ENCODE measurements around the gene CAMP.

DNA sequence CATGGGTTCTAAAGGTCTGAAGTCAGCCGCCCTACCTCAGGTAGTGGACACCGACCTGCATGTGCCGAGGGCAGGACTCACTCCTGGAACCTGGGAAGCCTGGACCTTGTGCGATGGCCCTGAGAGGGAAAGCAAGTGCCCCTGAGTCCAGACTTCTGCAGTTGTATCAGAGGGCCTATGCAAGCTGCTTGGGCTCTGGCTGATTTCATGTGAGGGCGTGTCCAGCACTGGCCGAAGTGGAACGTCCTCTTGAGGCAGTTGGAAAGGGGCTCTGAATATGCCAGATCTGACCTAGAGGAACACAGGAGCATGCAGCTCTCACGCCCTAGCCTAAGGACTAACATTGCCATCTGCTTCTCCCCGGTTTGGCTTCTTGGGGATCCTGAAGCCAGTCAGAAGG lies 2.5 kb upstream of the CAMP start:
- TF ChIP-seq GATA2 (CRISPR knock-in tag; IDR thresholded peaks at IDR 0.05): no peak
- TF ChIP-seq, protein P1, sequence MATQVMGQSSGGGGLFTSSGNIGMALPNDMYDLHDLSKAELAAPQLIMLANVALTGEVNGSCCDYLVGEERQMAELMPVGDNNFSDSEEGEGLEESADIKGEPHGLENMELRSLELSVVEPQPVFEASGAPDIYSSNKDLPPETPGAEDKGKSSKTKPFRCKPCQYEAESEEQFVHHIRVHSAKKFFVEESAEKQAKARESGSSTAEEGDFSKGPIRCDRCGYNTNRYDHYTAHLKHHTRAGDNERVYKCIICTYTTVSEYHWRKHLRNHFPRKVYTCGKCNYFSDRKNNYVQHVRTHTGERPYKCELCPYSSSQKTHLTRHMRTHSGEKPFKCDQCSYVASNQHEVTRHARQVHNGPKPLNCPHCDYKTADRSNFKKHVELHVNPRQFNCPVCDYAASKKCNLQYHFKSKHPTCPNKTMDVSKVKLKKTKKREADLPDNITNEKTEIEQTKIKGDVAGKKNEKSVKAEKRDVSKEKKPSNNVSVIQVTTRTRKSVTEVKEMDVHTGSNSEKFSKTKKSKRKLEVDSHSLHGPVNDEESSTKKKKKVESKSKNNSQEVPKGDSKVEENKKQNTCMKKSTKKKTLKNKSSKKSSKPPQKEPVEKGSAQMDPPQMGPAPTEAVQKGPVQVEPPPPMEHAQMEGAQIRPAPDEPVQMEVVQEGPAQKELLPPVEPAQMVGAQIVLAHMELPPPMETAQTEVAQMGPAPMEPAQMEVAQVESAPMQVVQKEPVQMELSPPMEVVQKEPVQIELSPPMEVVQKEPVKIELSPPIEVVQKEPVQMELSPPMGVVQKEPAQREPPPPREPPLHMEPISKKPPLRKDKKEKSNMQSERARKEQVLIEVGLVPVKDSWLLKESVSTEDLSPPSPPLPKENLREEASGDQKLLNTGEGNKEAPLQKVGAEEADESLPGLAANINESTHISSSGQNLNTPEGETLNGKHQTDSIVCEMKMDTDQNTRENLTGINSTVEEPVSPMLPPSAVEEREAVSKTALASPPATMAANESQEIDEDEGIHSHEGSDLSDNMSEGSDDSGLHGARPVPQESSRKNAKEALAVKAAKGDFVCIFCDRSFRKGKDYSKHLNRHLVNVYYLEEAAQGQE (IDR thresholded peaks at IDR 0.05; ENCODE audit: low read depth, low read length): no peak
- TF ChIP-seq, protein P2, sequence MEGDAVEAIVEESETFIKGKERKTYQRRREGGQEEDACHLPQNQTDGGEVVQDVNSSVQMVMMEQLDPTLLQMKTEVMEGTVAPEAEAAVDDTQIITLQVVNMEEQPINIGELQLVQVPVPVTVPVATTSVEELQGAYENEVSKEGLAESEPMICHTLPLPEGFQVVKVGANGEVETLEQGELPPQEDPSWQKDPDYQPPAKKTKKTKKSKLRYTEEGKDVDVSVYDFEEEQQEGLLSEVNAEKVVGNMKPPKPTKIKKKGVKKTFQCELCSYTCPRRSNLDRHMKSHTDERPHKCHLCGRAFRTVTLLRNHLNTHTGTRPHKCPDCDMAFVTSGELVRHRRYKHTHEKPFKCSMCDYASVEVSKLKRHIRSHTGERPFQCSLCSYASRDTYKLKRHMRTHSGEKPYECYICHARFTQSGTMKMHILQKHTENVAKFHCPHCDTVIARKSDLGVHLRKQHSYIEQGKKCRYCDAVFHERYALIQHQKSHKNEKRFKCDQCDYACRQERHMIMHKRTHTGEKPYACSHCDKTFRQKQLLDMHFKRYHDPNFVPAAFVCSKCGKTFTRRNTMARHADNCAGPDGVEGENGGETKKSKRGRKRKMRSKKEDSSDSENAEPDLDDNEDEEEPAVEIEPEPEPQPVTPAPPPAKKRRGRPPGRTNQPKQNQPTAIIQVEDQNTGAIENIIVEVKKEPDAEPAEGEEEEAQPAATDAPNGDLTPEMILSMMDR (IDR thresholded peaks at IDR 0.05): no peak
- no peak for TF ChIP-seq EZH2phosphoT487 (IDR thresholded peaks at IDR 0.05; ENCODE audit: borderline replicate concordance, low read depth)
- TF ChIP-seq POLR2AphosphoS5 (IDR thresholded peaks at IDR 0.05; ENCODE audit: low read depth, low read length): no peak
- no peak for TF ChIP-seq EP300 (IDR thresholded peaks at IDR 0.05; ENCODE audit: borderline replicate concordance in 1 of 2, low read depth in 1 of 2, low read length in 1 of 2)
- no peak for TF ChIP-seq NFIC (IDR thresholded peaks at IDR 0.05; ENCODE audit: borderline replicate concordance)
- TF ChIP-seq GABPA (IDR thresholded peaks at IDR 0.05; ENCODE audit: low read depth): no peak
- no peak for TF ChIP-seq ELF1 (IDR thresholded peaks at IDR 0.05)
- TF ChIP-seq, protein P3, sequence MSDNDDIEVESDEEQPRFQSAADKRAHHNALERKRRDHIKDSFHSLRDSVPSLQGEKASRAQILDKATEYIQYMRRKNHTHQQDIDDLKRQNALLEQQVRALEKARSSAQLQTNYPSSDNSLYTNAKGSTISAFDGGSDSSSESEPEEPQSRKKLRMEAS (IDR thresholded peaks at IDR 0.05; ENCODE audit: low read depth): no peak

Measured in SK-N-SH (cell line).